ENCODE data around the gene PAWR. TPM values are rescaled to one million over a fixed set of nuclear protein-coding genes. Genes with fewer than 3 reads are reported as not detected.
A peak's percentile ranks its signal among the peaks of the same experiment; 100 is the strongest.
"Not testable (repeated sequence)": the region's sequence is repeated elsewhere in the genome, so short reads cannot be mapped to it uniquely, and the experiment has no call there.

PAWR gene
- total and polyA plus RNA-seq, 4 donors, result 42.7 to 150 (median 86.7) TPM

GRCh38 chr12:79547735-79548609, 142.8 kb downstream of the PAWR start:
- Histone ChIP-seq H3K4me1 (ENCODE audit: control insufficient read depth in 1 of 2, insufficient read depth in 2 of 2, low read length in 2 of 2) (peaks cover 9 to 17% of the 10 kb centered on the region in 2 donors), H3K36me3 (ENCODE audit: control insufficient read depth in 1 of 2, insufficient read depth in 2 of 2, low read length in 1 of 2) (no peaks in the 10 kb centered on the region), H3K9me3 (ENCODE audit: control insufficient read depth, low read length) (no peaks in the 10 kb centered on the region), H3K27me3 (ENCODE audit: control insufficient read depth in 1 of 2, insufficient read depth in 2 of 2, low read length in 1 of 2) (no peaks in the 10 kb centered on the region), H3K27ac (ENCODE audit: low read depth in 1 of 2, low read length in 2 of 2) (peak overlapping the region; percentile 61 to 96), H3K4me3 (ENCODE audit: low read length in 2 of 2) (no peak overlapping the region)
- intact Hi-C loops (cut with DNase I), result loop anchor here in 1 of 2 donors (2.0 kb wide), 1 partner anchor 127 kb away; no protein-coding TSS in a partner anchor
- 38 to 42% methylated on average over 8 of the region's 8 CpGs for whole genome bisulfite sequencing, 2 donors
- no peak for DNase-seq
- peak; percentile 83 for ATAC-seq (ENCODE audit: low FRiP score)

- Histone ChIP-seq H3K4me1 (ENCODE audit: control insufficient read depth in 1 of 2, insufficient read depth in 2 of 2, low read length in 2 of 2) (peaks cover 9 to 17% of the 10 kb centered on the region in 2 donors), H3K27ac (ENCODE audit: low read depth in 1 of 2, low read length in 2 of 2) (peak overlapping the region; percentile 91 to 96), H3K4me3 (ENCODE audit: low read length in 2 of 2) (no peak overlapping the region), H3K36me3 (ENCODE audit: control insufficient read depth in 1 of 2, insufficient read depth in 2 of 2, low read length in 1 of 2) (no peaks in the 10 kb centered on the region), H3K9me3 (ENCODE audit: control insufficient read depth, low read length) (no peaks in the 10 kb centered on the region), H3K27me3 (ENCODE audit: control insufficient read depth in 1 of 2, insufficient read depth in 2 of 2, low read length in 1 of 2) (no peaks in the 10 kb centered on the region)
- ATAC-seq (ENCODE audit: low FRiP score), result peak; percentile 58
- intact Hi-C loops (cut with DNase I), result no loop called here
- 17 to 22% methylated on average over 5 of the region's 5 CpGs for WGBS, 2 donors
- no peak for DNase-seq
Measured at GRCh38 chr12:79547044-79547734, 143.6 kb downstream of the PAWR start.

- no peaks in the 10 kb centered on the region for H3K27me3 ChIP-seq (ENCODE audit: control insufficient read depth in 1 of 2, insufficient read depth in 2 of 2, low read length in 1 of 2)
- WGBS, 2 donors, result 29 to 38% methylated on average over 5 of the region's 5 CpGs
- intact Hi-C loops (cut with DNase I), result no loop called here
- DNase-seq (no peak), ATAC-seq (ENCODE audit: low FRiP score) (no peak)
- no peaks in the 10 kb centered on the region for H3K9me3 ChIP-seq (ENCODE audit: control insufficient read depth, low read length)
- no peaks in the 10 kb centered on the region for H3K36me3 ChIP-seq (ENCODE audit: control insufficient read depth in 1 of 2, insufficient read depth in 2 of 2, low read length in 1 of 2)
- H3K4me3 ChIP-seq (ENCODE audit: low read length in 2 of 2), result no peak overlapping the region
- H3K4me1 ChIP-seq (ENCODE audit: control insufficient read depth in 1 of 2, insufficient read depth in 2 of 2, low read length in 2 of 2), result peaks cover 9 to 17% of the 10 kb centered on the region in 2 donors
- peak overlapping the region; percentile 32 to 91 for H3K27ac ChIP-seq (ENCODE audit: low read depth in 1 of 2, low read length in 2 of 2)
Measured at GRCh38 chr12:79546466-79547043, 144.2 kb downstream of the PAWR start.

- H3K4me1 ChIP-seq (ENCODE audit: control insufficient read depth in 1 of 2, insufficient read depth in 2 of 2, low read length in 2 of 2); ATAC-seq (ENCODE audit: low FRiP score); H3K36me3 ChIP-seq (ENCODE audit: control insufficient read depth in 1 of 2, insufficient read depth in 2 of 2, low read length in 1 of 2); DNase-seq; H3K9me3 ChIP-seq (ENCODE audit: control insufficient read depth, low read length); H3K27ac ChIP-seq (ENCODE audit: low read depth in 1 of 2, low read length in 2 of 2); H3K4me3 ChIP-seq (ENCODE audit: low read length in 2 of 2); intact Hi-C loops (cut with DNase I); H3K27me3 ChIP-seq (ENCODE audit: control insufficient read depth in 1 of 2, insufficient read depth in 2 of 2, low read length in 1 of 2): not testable (repeated sequence)
- WGBS, 2 donors, result 71 to 74% methylated on average over 3 of the region's 3 CpGs
Measured at GRCh38 chr12:79544439-79544838, 146.3 kb downstream of the PAWR start.

GRCh38 chr12:79537675-79538074, 153.1 kb downstream of the PAWR start:
- Histone ChIP-seq H3K36me3 (ENCODE audit: control insufficient read depth in 1 of 2, insufficient read depth in 2 of 2, low read length in 1 of 2) (no peaks in the 10 kb centered on the region), H3K4me1 (ENCODE audit: control insufficient read depth in 1 of 2, insufficient read depth in 2 of 2, low read length in 2 of 2) (no peaks in the 10 kb centered on the region), H3K4me3 (ENCODE audit: low read length in 2 of 2) (no peak overlapping the region), H3K27me3 (ENCODE audit: control insufficient read depth in 1 of 2, insufficient read depth in 2 of 2, low read length in 1 of 2) (no peaks in the 10 kb centered on the region), H3K27ac (ENCODE audit: low read depth in 1 of 2, low read length in 2 of 2) (no peak overlapping the region), H3K9me3 (ENCODE audit: control insufficient read depth, low read length) (no peaks in the 10 kb centered on the region)
- intact Hi-C loops (cut with DNase I), result no loop called here
- 94 to 96% methylated on average over 3 of the region's 3 CpGs for WGBS, 2 donors
- ATAC-seq (ENCODE audit: low FRiP score) (no peak), DNase-seq (no peak)

- 96 to 97% methylated on average over 2 of the region's 2 CpGs for WGBS, 2 donors
- ATAC-seq (ENCODE audit: low FRiP score), result no peak
- no peaks in the 10 kb centered on the region for H3K27me3 ChIP-seq (ENCODE audit: control insufficient read depth in 1 of 2, insufficient read depth in 2 of 2, low read length in 1 of 2)
- H3K27ac ChIP-seq (ENCODE audit: low read depth in 1 of 2, low read length in 2 of 2), result no peak overlapping the region
- no peaks in the 10 kb centered on the region for H3K9me3 ChIP-seq (ENCODE audit: control insufficient read depth, low read length)
- DNase-seq, result no peak
- no peaks in the 10 kb centered on the region for H3K4me1 ChIP-seq (ENCODE audit: control insufficient read depth in 1 of 2, insufficient read depth in 2 of 2, low read length in 2 of 2)
- no peaks in the 10 kb centered on the region for H3K36me3 ChIP-seq (ENCODE audit: control insufficient read depth in 1 of 2, insufficient read depth in 2 of 2, low read length in 1 of 2)
- H3K4me3 ChIP-seq (ENCODE audit: low read length in 2 of 2), result no peak overlapping the region
- intact Hi-C loops (cut with DNase I), result no loop called here
Measured at GRCh38 chr12:79535751-79536150, 155.0 kb downstream of the PAWR start.

Other genes starting within 250 kb of the PAWR start
- 100 to 1,000 TPM; 194 to 287 TPM for gene PPP1R12A, start 244.1 kb upstream of the PAWR start, total RNA-seq
- 100 to 1,000 TPM in 1 of 2 donors, 10 to 100 TPM in 1; 24.8 to 274 TPM for gene PPP1R12A, start 244.1 kb upstream of the PAWR start, polyA plus RNA-seq